ENCODE results near the gene PRMT3. TPM values are rescaled to one million over a fixed set of nuclear protein-coding genes. Genes with fewer than 3 reads are reported as not detected.
"Not testable (repeated sequence)": the region's sequence is repeated elsewhere in the genome, so short reads cannot be mapped to it uniquely, and the experiment has no call there.

Gene PRMT3
- total and polyA plus RNA-seq, 3 experiments from 2014 or later, result 5.4 to 54.4 (median 50.0) TPM

DNA sequence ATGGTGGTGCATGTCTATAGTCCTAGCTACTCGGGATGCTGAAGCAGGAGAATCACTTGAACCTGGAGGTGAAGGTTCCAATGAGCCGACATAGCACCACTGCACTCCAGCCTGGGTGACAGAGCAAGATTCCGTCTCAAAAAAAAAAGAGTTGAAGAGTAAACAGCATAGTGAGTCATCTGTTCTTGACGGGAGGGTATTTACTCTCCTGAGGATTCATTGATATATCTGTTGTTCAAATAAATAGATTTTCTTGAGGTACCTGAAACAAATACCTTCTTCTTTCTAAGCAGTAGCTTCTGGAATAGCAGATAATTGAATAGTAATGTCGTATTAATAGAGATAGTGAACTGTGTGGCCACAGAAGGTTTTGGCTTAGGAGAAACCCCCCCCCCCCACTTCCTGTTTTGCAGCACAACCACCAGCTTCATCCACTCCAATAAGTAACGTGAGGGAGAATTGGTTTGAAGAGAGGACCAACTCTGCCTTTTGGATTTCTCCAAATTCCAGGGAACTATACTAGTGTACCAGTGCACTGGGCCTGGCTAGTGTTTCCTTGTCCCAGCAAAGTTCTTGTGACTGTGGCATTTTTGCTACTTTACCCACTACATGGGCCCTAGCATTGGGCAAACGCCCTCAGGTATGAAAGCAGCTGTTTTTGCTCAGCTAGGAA is 90.0 kb downstream of the PRMT3 start:
- Mint-ChIP-seq H3K27ac (peak overlapping the region in 3 of 8 donors; percentile 17 to 69 (median 35)), H3K4me1 (peaks cover 13 to 24% (median 18%) of the 10 kb centered on the region in 3 donors), H3K36me3 (peaks cover 19 to 42% (median 33%) of the 10 kb centered on the region in 3 donors), H3K9me3 (no peaks in the 10 kb centered on the region), H3K4me3 (no peak overlapping the region), H3K27me3 (no peaks in the 10 kb centered on the region)
- no peak for DNase-seq
- no peaks in the 10 kb centered on the region for H3K9me3 ChIP-seq (ENCODE audit: low read length)
- H3K36me3 ChIP-seq (ENCODE audit: insufficient read depth, low read length), result no peaks in the 10 kb centered on the region
- CTCF ChIA-PET, result no interaction called here
- H3K4me3 ChIP-seq (ENCODE audit: low read length), result no peak overlapping the region
- no peak overlapping the region for H3K27ac ChIP-seq (ENCODE audit: low read depth, low read length)
- POLR2A ChIA-PET, result no interaction called here
- H3K4me1 ChIP-seq (ENCODE audit: insufficient read depth, low read length), result peaks cover 5% of the 10 kb centered on the region
- no peaks in the 10 kb centered on the region for H3K27me3 ChIP-seq (ENCODE audit: insufficient read depth, low read length, poor library complexity, severe bottlenecking)

DNA sequence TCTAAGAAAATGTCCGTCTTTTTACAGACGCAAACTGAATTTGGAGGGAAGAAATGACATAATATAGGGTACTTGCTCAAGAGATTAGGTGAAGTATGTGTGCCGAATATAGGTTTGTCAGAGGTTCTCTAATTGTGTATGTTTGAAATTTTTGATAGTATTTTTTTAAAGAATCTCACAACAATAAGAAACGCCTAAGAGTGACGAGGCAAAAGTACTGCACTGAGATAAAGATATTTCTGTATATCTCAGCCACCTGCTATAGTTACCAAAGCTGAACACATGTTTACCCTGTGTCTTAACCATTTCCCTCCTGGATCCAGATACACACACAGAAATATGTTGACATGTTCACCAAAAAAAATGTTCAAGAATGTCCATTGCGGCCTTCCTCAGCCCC is 92.0 kb downstream of the PRMT3 start:
- no peaks in the 10 kb centered on the region for H3K27me3 ChIP-seq (ENCODE audit: insufficient read depth, low read length, poor library complexity, severe bottlenecking)
- ChIA-PET POLR2A (no interaction called here), CTCF (no interaction called here)
- Mint-ChIP-seq H3K27me3 (no peaks in the 10 kb centered on the region), H3K9me3 (peaks cover 0 to 7% (median 0%) of the 10 kb centered on the region in 5 donors), H3K27ac (no peak overlapping the region), H3K4me3 (no peak overlapping the region), H3K4me1 (peaks cover 10 to 17% (median 14%) of the 10 kb centered on the region in 3 donors), H3K36me3 (peaks cover 21 to 46% (median 40%) of the 10 kb centered on the region in 3 donors)
- H3K36me3 ChIP-seq (ENCODE audit: insufficient read depth, low read length), result no peaks in the 10 kb centered on the region
- no peak overlapping the region for H3K4me3 ChIP-seq (ENCODE audit: low read length)
- DNase-seq, result no peak
- peaks cover 5% of the 10 kb centered on the region for H3K4me1 ChIP-seq (ENCODE audit: insufficient read depth, low read length)
- H3K27ac ChIP-seq (ENCODE audit: low read depth, low read length), result no peak overlapping the region
- H3K9me3 ChIP-seq (ENCODE audit: low read length), result no peaks in the 10 kb centered on the region

DNA sequence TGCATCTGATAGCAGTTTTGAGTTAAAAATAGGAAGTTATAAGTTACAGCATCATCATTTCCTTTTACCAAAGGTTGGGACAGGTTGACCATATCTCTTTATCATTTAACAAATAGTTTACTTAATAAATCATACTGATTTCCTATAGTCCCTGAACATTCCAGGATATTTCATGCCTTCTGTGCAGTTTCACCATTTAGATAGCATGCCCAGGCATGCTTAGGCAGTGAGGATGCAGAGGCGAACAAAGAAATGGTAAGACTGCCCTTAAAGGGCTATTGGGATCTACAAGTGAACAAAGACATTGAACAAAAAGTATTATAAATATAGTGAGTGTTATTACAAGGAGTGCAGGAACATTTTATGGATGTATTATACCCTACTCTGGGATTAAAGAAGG is 96.4 kb downstream of the PRMT3 start:
- POLR2A ChIA-PET, result no interaction called here

DNA sequence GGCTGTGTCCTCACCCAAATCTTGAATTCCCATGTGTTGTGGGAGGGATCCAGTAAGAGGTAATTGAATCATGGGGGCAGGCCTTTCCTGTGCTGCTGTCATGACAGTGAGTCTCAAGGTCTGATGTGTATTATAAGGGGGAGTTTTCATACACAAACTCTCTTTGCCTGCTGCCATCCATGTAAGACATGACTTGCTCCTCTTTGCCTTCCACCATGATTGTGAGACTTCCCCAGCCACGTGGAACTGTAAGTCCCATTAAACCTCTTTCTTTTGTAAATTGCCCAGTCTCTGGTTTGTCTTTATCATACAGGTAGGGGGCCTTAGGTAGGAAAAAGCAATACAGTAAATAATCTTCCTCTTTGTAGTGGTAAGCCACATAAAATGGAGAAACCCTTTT is 96.9 kb downstream of the PRMT3 start:
- DNase-seq; H3K4me3 ChIP-seq (ENCODE audit: low read length); H3K4me1 Mint-ChIP-seq; H3K27me3 ChIP-seq (ENCODE audit: insufficient read depth, low read length, poor library complexity, severe bottlenecking); H3K27me3 Mint-ChIP-seq; H3K4me1 ChIP-seq (ENCODE audit: insufficient read depth, low read length); H3K36me3 ChIP-seq (ENCODE audit: insufficient read depth, low read length); H3K27ac ChIP-seq (ENCODE audit: low read depth, low read length); POLR2A ChIA-PET; H3K9me3 ChIP-seq (ENCODE audit: low read length); H3K9me3 Mint-ChIP-seq; H3K4me3 Mint-ChIP-seq; CTCF ChIA-PET: not testable (repeated sequence)
- H3K27ac Mint-ChIP-seq, result peak overlapping the region in 1 of 8 donors; percentile 26
- H3K36me3 Mint-ChIP-seq, result peaks cover 28 to 45% (median 32%) of the 10 kb centered on the region in 3 donors

More for the DNA sequence above, 96.4 kb downstream of the PRMT3 start:
- H3K27me3 ChIP-seq (ENCODE audit: insufficient read depth, low read length, poor library complexity, severe bottlenecking), result no peaks in the 10 kb centered on the region
- peaks cover 0 to 1% (median 0%) of the 10 kb centered on the region in 3 donors for H3K4me1 Mint-ChIP-seq
- H3K36me3 Mint-ChIP-seq, result peaks cover 26 to 45% (median 37%) of the 10 kb centered on the region in 3 donors
- no peak overlapping the region for H3K27ac Mint-ChIP-seq
- CTCF ChIA-PET, result no interaction called here
- H3K9me3 ChIP-seq (ENCODE audit: low read length), result no peaks in the 10 kb centered on the region
- no peaks in the 10 kb centered on the region for H3K36me3 ChIP-seq (ENCODE audit: insufficient read depth, low read length)
- H3K9me3 Mint-ChIP-seq, result peaks cover 0 to 7% (median 0%) of the 10 kb centered on the region in 5 donors
- no peak overlapping the region for H3K4me3 ChIP-seq (ENCODE audit: low read length)
- no peaks in the 10 kb centered on the region for H3K4me1 ChIP-seq (ENCODE audit: insufficient read depth, low read length)
- H3K4me3 Mint-ChIP-seq, result no peak overlapping the region
- H3K27me3 Mint-ChIP-seq, result no peaks in the 10 kb centered on the region
- no peak overlapping the region for H3K27ac ChIP-seq (ENCODE audit: low read depth, low read length)
- no peak for DNase-seq

DNA sequence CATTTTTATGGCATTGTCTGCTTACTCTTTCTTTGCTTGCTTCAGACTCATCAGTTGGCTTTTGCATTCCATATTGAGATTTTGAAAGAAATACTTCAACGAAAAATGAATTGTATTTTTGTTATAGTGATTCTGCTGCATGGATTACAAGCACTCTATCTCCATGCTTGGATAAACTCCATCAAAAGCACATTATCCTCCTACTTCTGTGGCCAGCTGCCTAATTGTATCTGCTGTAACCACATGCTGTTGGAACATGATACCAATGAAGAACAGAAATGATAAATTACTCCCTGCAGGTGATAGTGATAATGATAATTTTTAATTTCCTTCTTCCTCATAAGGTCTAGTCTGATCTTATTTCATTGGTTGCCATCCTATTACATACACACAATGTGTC is 100.8 kb downstream of the PRMT3 start:
- no peaks in the 10 kb centered on the region for H3K27me3 Mint-ChIP-seq
- H3K27ac Mint-ChIP-seq, result no peak overlapping the region
- peaks cover 0 to 7% (median 4%) of the 10 kb centered on the region in 3 donors for H3K4me1 Mint-ChIP-seq
- Histone ChIP-seq H3K4me1 (ENCODE audit: insufficient read depth, low read length) (no peaks in the 10 kb centered on the region), H3K9me3 (ENCODE audit: low read length) (no peaks in the 10 kb centered on the region), H3K36me3 (ENCODE audit: insufficient read depth, low read length) (no peaks in the 10 kb centered on the region), H3K27me3 (ENCODE audit: insufficient read depth, low read length, poor library complexity, severe bottlenecking) (no peaks in the 10 kb centered on the region), H3K27ac (ENCODE audit: low read depth, low read length) (no peak overlapping the region), H3K4me3 (ENCODE audit: low read length) (no peak overlapping the region)
- no peak overlapping the region for H3K4me3 Mint-ChIP-seq
- H3K36me3 Mint-ChIP-seq, result peaks cover 16 to 29% (median 22%) of the 10 kb centered on the region in 3 donors
- CTCF ChIA-PET, result no interaction called here
- DNase-seq, result no peak
- peaks cover 0 to 7% (median 0%) of the 10 kb centered on the region in 5 donors for H3K9me3 Mint-ChIP-seq
- POLR2A ChIA-PET, result no interaction called here

DNA sequence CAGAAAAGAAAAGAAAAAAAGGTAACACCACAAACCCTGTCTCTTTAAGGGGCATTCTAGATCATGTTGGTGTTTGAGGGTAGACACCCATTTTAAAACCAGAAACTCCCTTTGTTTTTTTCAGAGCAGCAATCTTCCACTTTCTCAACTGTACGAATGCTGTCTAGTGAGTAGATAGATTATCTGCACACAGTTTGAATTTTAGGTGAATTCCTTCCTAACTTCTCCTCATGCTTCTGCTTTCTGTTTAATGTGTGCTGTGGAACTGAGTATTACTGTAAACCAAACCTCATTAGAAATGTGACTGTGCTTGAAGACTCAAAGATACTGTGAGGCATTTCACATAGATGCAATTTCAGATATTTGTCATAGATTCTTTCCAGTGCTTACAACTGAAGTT is 102.4 kb downstream of the PRMT3 start:
- ChIA-PET CTCF (no interaction called here), POLR2A (no interaction called here)
- no peaks in the 10 kb centered on the region for H3K36me3 ChIP-seq (ENCODE audit: insufficient read depth, low read length)
- H3K27me3 ChIP-seq (ENCODE audit: insufficient read depth, low read length, poor library complexity, severe bottlenecking), result no peaks in the 10 kb centered on the region
- no peaks in the 10 kb centered on the region for H3K9me3 Mint-ChIP-seq
- H3K27ac Mint-ChIP-seq, result no peak overlapping the region
- H3K4me1 ChIP-seq (ENCODE audit: insufficient read depth, low read length), result no peaks in the 10 kb centered on the region
- H3K27ac ChIP-seq (ENCODE audit: low read depth, low read length), result no peak overlapping the region
- peaks cover 0 to 7% (median 4%) of the 10 kb centered on the region in 3 donors for H3K4me1 Mint-ChIP-seq
- no peak overlapping the region for H3K4me3 Mint-ChIP-seq
- H3K27me3 Mint-ChIP-seq, result no peaks in the 10 kb centered on the region
- no peaks in the 10 kb centered on the region for H3K9me3 ChIP-seq (ENCODE audit: low read length)
- H3K36me3 Mint-ChIP-seq, result peaks cover 6 to 25% (median 18%) of the 10 kb centered on the region in 3 donors
- H3K4me3 ChIP-seq (ENCODE audit: low read length), result no peak overlapping the region
- DNase-seq, result no peak

DNA sequence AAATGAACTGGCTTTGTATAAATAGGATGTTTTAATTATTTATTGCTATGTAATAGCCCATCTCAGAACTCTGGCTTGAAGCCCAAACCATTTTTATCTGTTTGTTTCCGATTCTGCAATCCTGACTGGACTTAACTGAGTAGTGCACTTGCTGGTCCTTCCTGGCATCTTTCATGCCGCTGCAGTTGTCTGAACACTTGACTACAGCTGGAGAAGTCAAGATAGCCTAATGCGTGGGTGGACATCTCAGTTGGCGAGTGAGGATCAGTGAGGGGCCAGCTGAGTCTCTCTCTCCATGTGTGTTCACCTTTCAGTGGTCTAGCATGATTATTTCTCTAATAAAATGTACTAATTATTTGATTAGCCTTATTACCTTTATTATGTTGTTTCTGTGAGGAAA is 105.8 kb downstream of the PRMT3 start:
- no peak overlapping the region for H3K4me3 Mint-ChIP-seq
- no peak overlapping the region for H3K27ac Mint-ChIP-seq
- Histone ChIP-seq H3K4me3 (ENCODE audit: low read length) (no peak overlapping the region), H3K27me3 (ENCODE audit: insufficient read depth, low read length, poor library complexity, severe bottlenecking) (no peaks in the 10 kb centered on the region), H3K4me1 (ENCODE audit: insufficient read depth, low read length) (no peaks in the 10 kb centered on the region), H3K9me3 (ENCODE audit: low read length) (no peaks in the 10 kb centered on the region), H3K36me3 (ENCODE audit: insufficient read depth, low read length) (peaks cover 5% of the 10 kb centered on the region), H3K27ac (ENCODE audit: low read depth, low read length) (no peak overlapping the region)
- H3K27me3 Mint-ChIP-seq, result no peaks in the 10 kb centered on the region
- POLR2A ChIA-PET, result no interaction called here
- CTCF ChIA-PET, result no interaction called here
- no peaks in the 10 kb centered on the region for H3K9me3 Mint-ChIP-seq
- H3K4me1 Mint-ChIP-seq, result peaks cover 0 to 7% (median 3%) of the 10 kb centered on the region in 3 donors
- H3K36me3 Mint-ChIP-seq, result peaks cover 16 to 43% (median 25%) of the 10 kb centered on the region in 3 donors
- DNase-seq, result no peak

DNA sequence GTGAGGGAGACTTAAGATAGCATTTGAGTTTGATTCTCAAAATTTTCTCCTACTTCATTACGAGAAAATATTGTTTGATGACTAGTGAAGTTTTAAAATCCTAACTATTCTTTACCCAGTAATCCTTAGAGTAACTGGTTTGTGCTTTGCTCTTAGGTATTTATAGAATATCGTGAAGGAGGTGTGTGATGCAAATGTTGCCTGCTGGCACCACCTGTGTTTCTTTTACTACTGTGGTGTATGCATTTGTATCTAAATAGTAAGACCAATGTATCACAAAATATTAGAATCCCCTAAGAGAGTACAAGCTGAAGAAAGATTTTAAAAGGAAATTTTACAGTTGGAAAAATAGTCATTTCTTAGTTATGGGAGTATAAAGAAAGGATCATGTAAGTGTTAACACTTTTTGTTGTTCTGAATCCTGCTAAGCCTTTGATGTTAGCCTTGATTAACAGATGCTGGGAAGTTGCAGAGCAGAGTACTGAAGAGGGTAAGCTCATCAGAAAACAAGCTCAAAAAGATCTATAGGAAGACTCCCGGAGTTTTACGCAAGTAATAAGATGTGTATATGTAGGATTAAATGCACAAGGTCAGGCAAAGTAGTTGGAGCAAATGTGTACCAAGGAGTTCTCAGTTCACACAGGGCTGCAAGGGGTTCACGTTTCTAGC is 109.7 kb downstream of the PRMT3 start:
- DNase-seq, result no peak
- no peak overlapping the region for H3K4me3 ChIP-seq (ENCODE audit: low read length)
- H3K27ac ChIP-seq (ENCODE audit: low read depth, low read length), result no peak overlapping the region
- H3K27ac Mint-ChIP-seq, result no peak overlapping the region
- peaks cover 18 to 56% (median 21%) of the 10 kb centered on the region in 3 donors for H3K36me3 Mint-ChIP-seq
- CTCF ChIA-PET, result no interaction called here
- H3K4me1 Mint-ChIP-seq, result no peaks in the 10 kb centered on the region
- H3K36me3 ChIP-seq (ENCODE audit: insufficient read depth, low read length), result peaks cover 5% of the 10 kb centered on the region
- H3K4me3 Mint-ChIP-seq, result no peak overlapping the region
- no peaks in the 10 kb centered on the region for H3K9me3 ChIP-seq (ENCODE audit: low read length)
- H3K27me3 ChIP-seq (ENCODE audit: insufficient read depth, low read length, poor library complexity, severe bottlenecking), result no peaks in the 10 kb centered on the region
- H3K27me3 Mint-ChIP-seq, result no peaks in the 10 kb centered on the region
- H3K9me3 Mint-ChIP-seq, result no peaks in the 10 kb centered on the region
- no peaks in the 10 kb centered on the region for H3K4me1 ChIP-seq (ENCODE audit: insufficient read depth, low read length)
- POLR2A ChIA-PET, result no interaction called here
